Esophagus mucosa (tissue), 1 donor: ENCODE results near the gene PRR15. TPM values are rescaled to one million over a fixed set of nuclear protein-coding genes. Genes with fewer than 3 reads are reported as not detected.

Experiments used
- ATAC-seq: fragments of 200-7000 bp; cut with Tn5 transposase; one replicate; pipeline ENCODE4 v1.9.1; 2020
- total RNA-seq: library from RNA; stranded (reverse); gene quantifications from one replicate; pipeline ENCODE4 v1.2.4, GENCODE V29; 2023
- donor health status: DM: yes; HTN: yes; CAD: no.

PRR15 gene
- total RNA-seq, 1 donor from 2014 or later, result 0.92 TPM

DNA sequence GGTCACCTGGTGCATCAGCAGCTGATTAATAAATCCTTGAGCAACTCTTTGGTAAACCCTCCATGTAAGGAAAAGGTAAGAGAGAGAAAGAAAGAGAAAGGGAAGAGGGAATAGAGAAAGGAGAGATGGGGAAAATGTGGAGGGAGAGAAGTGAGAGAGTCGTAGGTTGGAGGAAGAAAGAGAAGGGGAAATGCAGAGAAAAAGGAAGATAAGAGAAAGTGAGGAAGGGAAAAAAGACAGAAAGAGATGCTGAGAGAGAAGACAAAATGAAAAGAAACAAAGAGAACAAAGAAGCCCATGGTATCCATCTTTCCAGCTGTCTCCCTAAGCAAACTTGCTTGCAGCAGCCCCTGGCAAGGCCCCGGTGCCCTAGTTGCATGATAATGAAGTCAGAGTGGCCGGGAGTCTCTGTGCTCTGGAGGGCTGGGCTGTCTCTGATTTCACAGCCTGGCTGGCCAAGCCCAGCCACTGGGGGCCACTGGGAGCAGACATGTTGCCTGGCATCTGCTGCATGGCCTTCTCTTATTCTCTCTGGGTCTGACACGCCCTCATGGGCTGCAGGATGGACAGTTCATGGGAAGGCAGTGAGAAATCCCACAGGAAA lies 48.4 kb downstream of the PRR15 start:
- no peak for ATAC-seq

GRCh38 chr7:29612596-29612995 lies 49.0 kb downstream of the PRR15 start:
- no peak for ATAC-seq

GRCh38 chr7:29613100-29613499 lies 49.5 kb downstream of the PRR15 start:
- peak; percentile 6 for ATAC-seq

DNA sequence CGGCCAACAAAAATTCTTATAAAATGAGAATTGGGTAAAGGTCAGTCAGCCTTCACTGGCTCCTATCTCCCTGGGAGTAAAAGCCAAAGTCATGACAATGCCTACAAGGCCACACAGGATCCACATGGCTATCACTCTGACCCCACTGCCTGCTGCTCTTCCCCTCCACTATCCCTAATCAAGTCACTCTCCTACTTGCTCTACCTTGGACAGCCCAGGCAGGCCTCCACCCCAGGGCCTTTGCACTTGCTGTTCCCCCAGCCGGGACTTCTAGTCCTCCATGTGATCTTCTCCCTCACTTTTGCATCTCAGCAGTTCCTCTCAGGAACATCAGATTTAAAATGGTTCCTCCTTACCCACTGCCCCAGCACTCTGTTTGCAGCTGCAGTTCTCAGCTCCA lies 50.6 kb downstream of the PRR15 start:
- ATAC-seq, result no peak

Other genes starting within 250 kb of the PRR15 start
- gene WIPF3, start 242.7 kb downstream of the PRR15 start, total RNA-seq, result 1.2 TPM